GM21737 (cell line): ENCODE measurements around the gene TSPYL1.
"Not testable (repeated sequence)": the region's sequence is repeated elsewhere in the genome, so short reads cannot be mapped to it uniquely, and the experiment has no call there.

Source experiments
- ATAC-seq: cut with Tn5 transposase; IDR thresholded peaks from one replicate; pipeline ENCODE4 v1.9.1; 2021; ENCODE audit warnings: mild to moderate bottlenecking, moderate library complexity; ENCODE audit not compliant: unreplicated experiment

The TSPYL1 gene

GRCh38 chr6:116298973-116299372 lies 19.2 kb upstream of the TSPYL1 start:
- no peak for ATAC-seq

GRCh38 chr6:116298273-116298672 lies 18.5 kb upstream of the TSPYL1 start:
- ATAC-seq: no peak

GRCh38 chr6:116292553-116292952 lies 12.8 kb upstream of the TSPYL1 start:
- ATAC-seq: no peak

GRCh38 chr6:116291701-116292396 lies 12.1 kb upstream of the TSPYL1 start:
- ATAC-seq: no peak

GRCh38 chr6:116290799-116291198 lies 11.1 kb upstream of the TSPYL1 start:
- no peak for ATAC-seq

GRCh38 chr6:116289876-116290275 lies 10.1 kb upstream of the TSPYL1 start:
- ATAC-seq: no peak

- peak; percentile 57 for ATAC-seq
Observed at GRCh38 chr6:116287689-116288282, 8.1 kb upstream of the TSPYL1 start.

GRCh38 chr6:116286773-116287358 lies 7.1 kb upstream of the TSPYL1 start:
- ATAC-seq: no peak

GRCh38 chr6:116284984-116285383 lies 5.3 kb upstream of the TSPYL1 start:
- ATAC-seq: not testable (repeated sequence)

GRCh38 chr6:116283191-116283590 lies 3.5 kb upstream of the TSPYL1 start:
- no peak for ATAC-seq

GRCh38 chr6:116282698-116283097 lies 3.0 kb upstream of the TSPYL1 start:
- ATAC-seq: no peak

- no peak for ATAC-seq
Observed at GRCh38 chr6:116280933-116281316, 1.2 kb upstream of the TSPYL1 start.

- ATAC-seq: no peak
Observed at GRCh38 chr6:116280161-116280932, 617 bp upstream of the TSPYL1 start.

- peak; percentile 5 for ATAC-seq
Observed at GRCh38 chr6:116278854-116279231, 887 bp downstream of the TSPYL1 start.

- no peak for ATAC-seq
Observed at GRCh38 chr6:116278481-116278829, 1.3 kb downstream of the TSPYL1 start.

- no peak for ATAC-seq
Observed at GRCh38 chr6:116277124-116277523, 2.6 kb downstream of the TSPYL1 start.

GRCh38 chr6:116271149-116271708 lies 8.5 kb downstream of the TSPYL1 start:
- ATAC-seq: no peak

GRCh38 chr6:116268589-116269293 lies 11.0 kb downstream of the TSPYL1 start:
- ATAC-seq: peak; percentile 85

- no peak for ATAC-seq
Observed at GRCh38 chr6:116267836-116268588, 11.7 kb downstream of the TSPYL1 start.

- no peak for ATAC-seq
Observed at GRCh38 chr6:116266803-116267202, 12.9 kb downstream of the TSPYL1 start.
